Lower lobe of right lung (tissue), 2 donors: Measurements from ENCODE around the gene HOXC9. TPM values are rescaled to one million over a fixed set of nuclear protein-coding genes. Genes with fewer than 3 reads are reported as not detected.

Experiments used
- ATAC-seq, 2 donors: fragments of 200-7000 bp; cut with Tn5 transposase; one replicate each; pipeline ENCODE4 v1.9.1; 2020 to 2022; ENCODE audit warnings: mild to moderate bottlenecking in 2 of 2, moderate library complexity in 2 of 2
- DNase-seq: peaks from one replicate; pipeline ENCODE4 v3.0.0-alpha.2; 2020
- H3K27ac ChIP-seq: fragments of 200-600 bp; one replicate; pipeline ENCODE4 v1.8.0; 2022
- H3K27me3 ChIP-seq: fragments of 200-600 bp; one replicate; pipeline ENCODE4 v1.8.0; 2022; ENCODE audit warnings: low read depth
- H3K36me3 ChIP-seq: fragments of 200-600 bp; one replicate; pipeline ENCODE4 v1.8.0; 2022; ENCODE audit warnings: mild to moderate bottlenecking
- H3K4me1 ChIP-seq: fragments of 200-600 bp; one replicate; pipeline ENCODE4 v1.8.0; 2022
- H3K4me3 ChIP-seq: fragments of 200-600 bp; one replicate; pipeline ENCODE4 v1.8.0; 2022; ENCODE audit warnings: mild to moderate bottlenecking
- H3K9me3 ChIP-seq: fragments of 200-600 bp; one replicate; pipeline ENCODE4 v1.8.0; 2022
- CTCF ChIP-seq: fragments of 200-600 bp; IDR thresholded peaks from one replicate; pipeline ENCODE4 v1.8.0; 2022; ENCODE audit warnings: antibody characterized with exemption, mild to moderate bottlenecking
- intact Hi-C: fragments of 100-400 bp; cut with DNase I; formaldehyde crosslinking; loops from one replicate; pipeline ENCODE4 v1.11.0; 2022
- total RNA-seq: library from RNA; stranded (reverse); fragmentation: NEBNext Ultra II Directional; extraction: Animal tissue kit (Norgen Biotek cat#: 25700); gene quantifications from one replicate; pipeline ENCODE4 v1.2.1, GENCODE V29; 2021
- donor health status: DM: no; HTN: yes; CAD: no; lungs with severe emphysema.

The HOXC9 gene
- total RNA-seq, 1 donor from 2014 or later: not detected

DNA sequence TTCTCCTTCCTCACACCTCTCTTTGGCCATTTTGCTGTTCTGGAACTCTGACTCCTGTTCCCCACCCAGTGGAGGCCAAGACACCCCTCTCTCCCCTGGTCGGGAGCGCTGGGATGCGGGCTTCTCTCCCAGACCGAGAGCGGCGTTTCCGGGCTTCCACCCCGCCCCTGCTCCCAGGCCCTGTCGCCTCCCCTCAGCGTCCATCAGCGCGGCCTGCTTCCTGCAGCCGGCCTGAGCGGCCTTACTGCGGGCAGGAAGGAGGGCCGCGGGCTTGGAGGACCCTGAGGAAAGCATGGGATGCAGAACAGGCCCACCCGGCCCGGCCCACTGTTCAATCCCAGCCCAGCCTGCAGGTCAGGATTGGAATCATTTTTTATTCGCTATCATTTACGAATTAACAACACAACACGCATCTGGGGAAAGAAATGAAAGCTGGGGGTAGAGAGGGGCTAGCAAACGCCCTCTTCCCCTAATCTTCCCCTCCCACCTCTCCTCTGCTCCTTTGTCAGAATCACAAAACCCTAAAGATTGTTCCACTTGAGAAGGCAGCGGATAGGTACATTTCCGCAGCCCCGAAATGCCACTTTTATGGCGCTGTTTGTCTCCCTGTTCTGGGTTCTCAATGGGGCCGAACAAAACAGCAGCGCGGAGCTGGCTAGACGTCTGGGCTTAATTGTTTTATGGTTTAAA lies 5.0 kb downstream of the HOXC9 start:
- Histone ChIP-seq H3K4me3 (no peak overlapping the region), H3K36me3 (no peaks in the 10 kb centered on the region), H3K9me3 (no peaks in the 10 kb centered on the region), H3K4me1 (peaks cover 29% of the 10 kb centered on the region), H3K27me3 (peaks cover 96% of the 10 kb centered on the region), H3K27ac (no peak overlapping the region)
- TF ChIP-seq CTCF: no peak
- ATAC-seq: peak in 1 of 2 donors; percentile 4
- DNase-seq: no peak
- intact Hi-C loops: loop anchor here (5.0 kb wide), 1 partner anchor 202 kb away; no protein-coding TSS in a partner anchor

DNA sequence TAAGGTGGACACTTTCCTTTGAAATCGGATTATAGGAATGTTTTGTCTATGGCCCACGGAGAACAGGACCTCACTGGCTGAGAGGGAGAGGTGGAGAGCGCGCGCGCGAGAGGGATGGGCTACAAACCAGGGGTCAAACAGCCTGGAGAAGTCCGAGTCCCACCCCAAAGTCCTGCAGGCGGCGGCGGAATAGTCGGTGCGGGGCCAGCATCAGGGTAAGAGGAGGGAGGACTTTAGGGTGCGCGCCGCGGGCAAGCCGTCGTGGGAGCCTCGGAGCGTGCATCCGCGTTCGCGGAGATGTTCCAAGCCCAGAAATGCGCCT lies 5.5 kb downstream of the HOXC9 start:
- TF ChIP-seq CTCF: no peak
- Histone ChIP-seq H3K4me3 (no peak overlapping the region), H3K27me3 (peaks cover 96% of the 10 kb centered on the region), H3K36me3 (no peaks in the 10 kb centered on the region), H3K4me1 (peaks cover 25% of the 10 kb centered on the region), H3K27ac (no peak overlapping the region), H3K9me3 (no peaks in the 10 kb centered on the region)
- intact Hi-C loops: no loop called here
- DNase-seq (no peak), ATAC-seq (no peak)

DNA sequence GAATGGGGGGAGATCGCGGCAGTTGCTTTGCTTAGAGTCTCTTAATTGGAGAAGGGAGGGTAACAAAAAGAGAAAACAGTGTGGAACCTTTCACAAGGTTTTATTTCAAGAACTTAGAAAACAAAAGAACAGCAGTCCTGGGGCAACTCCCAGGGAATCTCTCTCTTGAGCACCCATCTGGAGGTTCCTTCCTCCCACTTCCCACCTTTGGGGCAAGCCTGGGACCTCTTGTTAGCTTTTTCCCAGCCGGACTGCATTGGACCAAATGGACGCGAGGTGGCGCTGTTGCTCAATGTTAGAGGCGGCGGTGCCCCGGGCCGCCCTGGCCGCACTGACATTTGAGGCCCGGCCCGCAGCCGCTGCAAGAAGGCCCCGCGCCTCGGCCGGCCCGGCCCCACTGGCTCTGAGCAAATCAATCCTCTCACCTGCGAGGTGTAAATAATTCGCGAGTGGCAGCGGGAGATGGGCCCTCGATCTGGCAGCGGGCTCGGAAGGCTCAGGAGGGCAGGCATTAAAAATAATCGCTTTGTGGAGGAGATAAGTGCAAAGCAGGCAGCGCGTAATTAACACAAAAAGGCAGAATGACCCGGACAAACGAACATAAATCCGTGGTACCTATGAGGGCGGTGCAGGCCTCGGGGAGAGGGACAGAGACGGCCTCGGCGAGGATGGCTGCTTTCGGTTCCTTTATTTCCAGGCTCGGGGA lies 6.0 kb downstream of the HOXC9 start:
- Histone ChIP-seq H3K4me1 (peaks cover 25% of the 10 kb centered on the region), H3K27ac (no peak overlapping the region), H3K9me3 (no peaks in the 10 kb centered on the region), H3K36me3 (no peaks in the 10 kb centered on the region), H3K27me3 (peaks cover 96% of the 10 kb centered on the region), H3K4me3 (peak overlapping the region; percentile 44)
- intact Hi-C loops: no loop called here
- TF ChIP-seq CTCF: peak; percentile 94
- DNase-seq (peak; percentile 92), ATAC-seq (peak; percentile 90 to 92)

- peaks cover 25% of the 10 kb centered on the region for H3K4me1 ChIP-seq
- no peak for TF ChIP-seq CTCF
- peak overlapping the region; percentile 44 for H3K4me3 ChIP-seq
- no peak for DNase-seq
- H3K27ac ChIP-seq: no peak overlapping the region
- no peaks in the 10 kb centered on the region for H3K9me3 ChIP-seq
- no peak for ATAC-seq
- intact Hi-C loops: no loop called here
- H3K36me3 ChIP-seq: no peaks in the 10 kb centered on the region
- peaks cover 96% of the 10 kb centered on the region for H3K27me3 ChIP-seq
Observed at GRCh38 chr12:54006559-54007220, 6.7 kb downstream of the HOXC9 start.

DNA sequence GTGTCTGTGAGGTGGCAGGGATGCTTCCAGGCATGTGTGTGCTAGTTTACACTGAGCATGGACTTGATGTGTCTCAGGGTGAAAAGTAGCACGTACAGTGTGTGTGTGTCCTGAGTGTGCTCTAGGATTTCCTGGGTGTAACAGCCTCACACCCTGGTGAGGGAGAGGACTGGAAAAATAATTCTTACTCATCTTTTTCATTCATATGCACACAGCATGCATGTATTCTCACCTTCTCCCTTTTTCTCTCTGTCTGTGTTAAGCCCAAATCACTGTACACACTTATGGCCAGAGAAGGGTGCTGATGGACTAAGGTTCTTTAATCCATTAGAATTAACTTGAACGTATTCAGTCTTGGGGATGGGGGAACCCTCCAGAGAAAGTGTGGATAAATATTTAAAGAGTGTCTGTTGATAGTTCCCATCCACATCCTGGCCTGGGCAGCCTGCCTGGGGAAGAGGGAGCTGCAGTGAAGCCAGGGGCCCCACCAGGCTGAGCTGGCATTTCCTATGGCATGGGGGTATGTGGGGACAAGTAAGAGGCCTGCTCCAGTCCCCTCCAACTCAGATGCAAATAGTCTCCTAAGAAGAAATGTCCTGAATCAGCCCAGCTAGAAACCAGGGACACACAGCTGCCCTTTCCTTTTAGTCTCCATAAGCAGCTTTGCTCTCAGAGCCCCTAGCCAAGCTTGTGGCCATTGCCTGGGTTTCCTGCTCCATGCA lies 7.7 kb downstream of the HOXC9 start:
- TF ChIP-seq CTCF: no peak
- no peaks in the 10 kb centered on the region for H3K9me3 ChIP-seq
- intact Hi-C loops: no loop called here
- H3K4me1 ChIP-seq: peaks cover 25% of the 10 kb centered on the region
- H3K27ac ChIP-seq: no peak overlapping the region
- H3K27me3 ChIP-seq: peaks cover 96% of the 10 kb centered on the region
- ATAC-seq (no peak), DNase-seq (no peak)
- H3K4me3 ChIP-seq: no peak overlapping the region
- H3K36me3 ChIP-seq: no peaks in the 10 kb centered on the region
